ENCODE results near the gene STK10. TPM values are rescaled to one million over a fixed set of nuclear protein-coding genes. Genes with fewer than 3 reads are reported as not detected.
A peak's percentile ranks its signal among the peaks of the same experiment; 100 is the strongest.

Gene STK10
- total RNA-seq, 1 donor from 2014 or later = 9.1 TPM

DNA sequence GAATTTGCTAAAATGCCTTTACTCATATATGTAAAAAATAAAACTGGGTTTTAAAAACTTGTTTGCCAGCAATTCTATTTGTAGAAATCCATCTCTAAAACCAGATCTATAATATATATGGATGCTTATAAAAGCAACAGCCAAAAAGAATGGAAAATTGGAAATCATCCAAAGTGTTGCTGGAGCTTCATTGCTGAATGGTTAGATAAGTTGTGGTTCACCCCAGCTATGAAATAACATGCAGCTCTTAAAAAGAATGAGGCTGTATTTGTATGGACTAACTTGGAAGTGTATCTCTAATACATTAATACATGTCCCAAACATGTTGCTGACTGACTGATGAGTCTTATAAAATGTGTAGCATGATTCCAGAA lies 76.2 kb downstream of the STK10 start:
- ATAC-seq (no peak), DNase-seq (ENCODE audit: low spot score) (no peak)

DNA sequence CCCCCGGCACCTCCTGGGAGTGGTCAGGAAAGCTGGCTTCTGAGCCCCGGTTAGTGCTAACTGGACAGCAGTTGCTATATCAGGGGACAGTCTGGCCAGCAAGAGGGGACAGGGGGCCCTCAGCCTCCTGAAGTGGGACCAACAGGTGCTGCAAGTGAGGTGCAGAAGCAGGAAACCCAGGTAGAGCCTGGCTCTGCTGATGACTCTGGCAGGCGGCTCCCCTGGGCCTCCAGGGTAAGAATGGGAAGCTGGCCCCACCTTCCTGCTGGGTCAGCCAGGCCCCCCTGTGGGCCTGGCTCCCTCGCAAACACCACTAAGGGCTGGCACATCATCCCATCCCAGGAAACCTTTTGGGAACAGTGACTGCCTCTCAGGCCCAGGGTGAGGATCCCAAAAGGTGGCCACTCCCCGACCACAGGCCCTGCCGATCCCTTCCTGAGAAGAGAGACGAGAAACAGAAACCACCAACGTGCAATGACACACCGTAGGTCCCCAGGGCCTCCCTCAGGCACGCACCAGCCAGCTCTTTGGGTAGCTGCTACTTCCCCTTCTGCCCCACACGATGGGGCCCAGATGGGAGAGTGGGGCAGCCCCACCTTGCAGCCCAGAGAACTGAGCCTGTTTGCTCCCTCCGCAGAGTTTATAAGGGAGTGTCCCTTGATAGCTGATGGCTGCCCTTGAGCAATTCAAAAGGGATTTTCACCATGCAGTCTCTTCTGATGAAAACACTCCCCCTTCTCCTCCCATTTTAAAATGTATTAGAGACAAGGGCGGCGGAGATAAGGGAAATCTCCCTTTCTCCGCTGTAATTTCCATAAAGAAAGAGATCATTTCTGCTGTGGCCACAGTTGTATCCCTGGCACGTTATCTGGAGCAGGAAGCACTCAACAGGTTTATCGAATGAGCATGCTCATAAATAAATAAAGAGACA lies 76.8 kb downstream of the STK10 start:
- ATAC-seq (peak; percentile 25), DNase-seq (ENCODE audit: low spot score) (no peak)

DNA sequence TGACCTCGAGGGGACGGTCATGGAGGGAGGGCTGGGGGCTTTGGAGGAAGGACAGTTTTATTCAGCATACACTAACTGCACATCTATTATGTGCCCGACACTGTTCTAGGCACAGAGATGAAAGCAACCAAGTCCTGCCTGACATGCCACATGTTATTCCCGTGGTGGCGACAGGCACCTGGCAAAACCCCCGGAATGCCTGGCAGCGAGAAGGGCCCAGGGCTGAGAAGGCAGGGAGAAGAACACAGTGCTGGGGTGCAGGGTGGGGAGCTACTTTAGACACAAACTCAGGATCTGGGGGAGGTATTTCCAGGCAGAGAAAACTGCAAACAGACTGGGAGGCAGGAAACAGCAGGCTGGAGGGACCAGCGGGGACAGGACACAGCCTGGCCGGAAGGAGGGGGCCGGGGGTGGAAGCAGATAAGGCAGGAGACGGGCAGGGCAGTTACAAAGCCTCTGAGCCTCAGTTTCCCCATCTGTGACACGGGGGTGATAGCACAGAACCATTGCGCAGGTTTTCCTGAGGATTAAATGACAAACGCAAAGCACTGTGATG lies 77.7 kb downstream of the STK10 start:
- ATAC-seq (no peak), DNase-seq (ENCODE audit: low spot score) (no peak)

- DNase-seq (ENCODE audit: low spot score) (no peak), ATAC-seq (no peak)
These were observed 78.3 kb downstream of the STK10 start for GRCh38 chr5:172109749-172110148.

DNA sequence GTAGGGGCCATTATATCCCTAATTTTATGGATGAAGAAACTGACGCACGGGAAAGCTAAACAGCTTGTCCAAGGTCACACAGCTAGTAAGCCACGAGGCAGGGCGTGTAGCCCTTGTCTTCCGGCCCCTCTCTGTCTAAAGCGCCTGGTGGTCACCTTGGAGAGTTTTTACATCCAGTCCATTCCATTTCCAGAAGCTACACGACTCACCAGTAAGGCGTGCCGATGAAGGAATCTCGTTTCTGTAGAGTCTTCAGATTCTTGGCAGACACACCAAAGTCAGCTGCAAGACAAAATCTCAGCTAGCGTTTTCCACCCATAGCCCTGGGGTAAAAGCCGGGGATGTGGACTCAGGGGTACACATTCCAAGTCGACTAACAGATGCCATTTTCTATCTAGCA lies 80.5 kb downstream of the STK10 start:
- DNase-seq (ENCODE audit: low spot score) = no peak
- no peak for ATAC-seq

DNA sequence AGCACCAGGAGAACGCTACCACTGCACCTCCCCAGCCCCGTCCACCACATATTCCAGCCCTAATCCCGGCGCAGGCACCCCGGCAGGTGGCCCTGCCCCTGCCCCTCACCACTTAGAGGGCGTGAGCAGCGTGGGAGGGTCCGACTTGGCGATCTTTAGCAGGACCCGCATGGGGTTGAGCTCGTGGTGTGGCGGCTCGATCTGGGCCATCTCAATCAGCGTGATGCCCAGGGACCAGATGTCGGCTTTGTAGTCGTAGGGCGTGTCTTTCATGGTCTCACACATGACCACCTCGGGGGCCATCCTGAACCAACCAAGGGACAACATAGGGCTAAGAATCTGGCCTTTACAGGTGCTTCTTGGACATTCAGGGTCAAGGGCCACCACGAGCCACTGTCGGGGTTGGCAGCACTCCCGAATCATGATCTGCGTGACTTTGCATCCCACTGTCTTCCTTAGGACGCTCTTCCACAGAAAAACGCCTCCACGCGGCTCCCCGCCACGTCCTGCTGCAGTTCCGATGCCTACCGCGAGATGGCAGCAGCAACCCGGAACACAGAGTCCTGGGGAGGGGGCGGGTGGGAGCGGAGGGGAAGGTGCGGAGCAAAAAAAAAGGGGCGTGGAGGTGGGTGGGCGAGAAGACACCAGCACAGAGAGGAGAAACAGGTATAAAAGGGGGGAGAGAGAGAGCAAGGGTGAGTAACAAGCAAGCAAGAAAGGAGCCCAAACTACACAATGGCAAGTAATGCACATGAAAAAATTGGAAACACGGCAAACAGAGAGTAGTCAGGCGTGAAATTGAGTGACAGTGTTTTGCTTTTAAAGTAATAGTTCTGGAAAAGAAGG lies 81.3 kb downstream of the STK10 start:
- DNase-seq (ENCODE audit: low spot score) (peak; percentile 60), ATAC-seq (peak; percentile 72)

DNA sequence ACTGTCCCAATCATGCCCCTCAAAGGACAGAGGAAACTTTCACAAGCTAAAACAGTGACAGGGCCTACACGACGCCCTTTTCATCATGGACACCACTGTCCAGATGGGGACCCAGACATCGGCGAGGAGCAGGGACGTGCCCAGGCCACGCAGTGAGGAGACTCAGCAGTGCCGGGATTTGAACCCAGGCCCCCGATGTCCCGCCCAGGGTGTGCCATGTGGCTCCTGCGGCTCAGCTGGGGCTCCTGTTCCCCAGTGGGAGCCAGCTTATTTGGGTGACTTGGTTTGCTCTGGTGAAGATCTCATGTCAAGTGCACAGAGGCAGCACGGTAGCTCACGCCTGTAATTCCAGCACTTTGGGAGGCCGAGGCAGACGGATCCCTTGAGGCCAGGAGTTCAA lies 82.2 kb downstream of the STK10 start:
- ATAC-seq = no peak
- DNase-seq (ENCODE audit: low spot score) = no peak

- DNase-seq (ENCODE audit: low spot score) (no peak), ATAC-seq (no peak)
These were observed 83.0 kb downstream of the STK10 start for GRCh38 chr5:172104801-172105701.

- ATAC-seq (peak; percentile 89), DNase-seq (ENCODE audit: low spot score) (peak; percentile 68)
These were observed 84.0 kb downstream of the STK10 start for GRCh38 chr5:172104021-172104420.

DNA sequence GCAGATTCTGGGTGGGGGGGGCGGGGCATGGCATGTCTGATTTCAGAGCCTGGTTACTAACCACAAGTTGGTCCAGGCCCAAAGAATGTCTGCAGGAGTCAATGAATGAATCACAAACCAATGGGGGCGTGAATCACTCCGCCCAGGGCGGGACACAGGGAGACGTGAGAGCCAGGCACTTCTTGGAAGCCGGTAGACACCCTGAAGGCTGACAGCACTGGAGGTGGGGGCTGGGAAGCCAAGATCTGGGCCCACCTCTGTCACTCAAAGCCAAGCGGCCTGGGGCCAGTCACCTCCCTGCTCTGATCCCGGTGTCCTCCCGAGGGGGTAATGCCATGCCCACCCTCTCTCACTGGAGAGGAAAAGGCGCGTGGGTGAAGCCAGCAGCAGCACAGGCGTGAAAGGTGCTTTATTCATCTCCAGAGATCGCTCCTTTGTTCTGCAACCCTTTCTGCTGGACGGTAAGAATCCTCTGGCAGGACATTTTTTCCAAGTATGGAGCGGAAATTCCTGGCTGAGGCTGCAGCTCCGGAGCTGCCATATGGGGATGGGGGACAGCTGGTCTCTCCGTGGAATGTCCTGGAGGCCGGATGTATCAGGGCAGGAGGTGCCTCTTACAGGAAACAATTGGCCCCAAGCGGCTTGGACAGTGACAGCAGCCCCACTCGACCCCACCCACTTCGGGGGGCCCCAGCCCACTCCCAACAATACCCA lies 85.0 kb downstream of the STK10 start:
- ATAC-seq (no peak), DNase-seq (ENCODE audit: low spot score) (no peak)

- no peak for ATAC-seq
- no peak for DNase-seq (ENCODE audit: low spot score)
These were observed 85.7 kb downstream of the STK10 start for GRCh38 chr5:172102218-172102870.

DNA sequence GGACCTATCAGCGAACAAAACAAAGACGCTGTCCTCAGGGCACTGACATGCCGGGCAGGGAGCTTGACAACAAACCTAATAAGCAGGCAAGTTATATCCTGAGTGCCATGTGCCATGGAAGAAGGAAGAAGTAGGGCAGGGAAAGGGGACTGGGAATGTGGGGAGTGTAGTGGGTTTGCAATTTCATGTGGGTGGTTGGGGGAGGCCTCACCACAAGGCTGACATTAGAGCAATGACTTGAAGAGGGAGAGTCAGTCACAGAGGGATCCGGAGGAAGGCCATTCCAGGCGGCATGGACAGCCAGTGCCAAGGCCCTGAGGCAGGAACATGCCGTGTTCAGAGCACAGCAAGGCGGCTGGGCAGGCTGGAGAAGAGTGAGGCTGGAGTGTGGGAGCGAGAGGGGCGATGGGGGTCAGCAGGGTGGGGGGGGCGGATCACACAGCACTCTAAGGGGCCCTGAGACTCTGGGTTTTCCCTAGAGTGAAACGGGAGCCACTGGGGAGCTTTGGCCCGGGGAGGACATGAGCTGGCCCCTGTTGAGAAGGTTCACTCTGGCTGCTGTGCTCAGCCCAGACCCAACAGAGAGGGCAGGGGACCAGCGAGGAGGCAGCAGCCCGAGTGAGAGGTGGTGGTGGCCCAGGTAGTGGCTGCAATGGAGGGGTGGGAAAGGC lies 86.3 kb downstream of the STK10 start:
- ATAC-seq = no peak
- DNase-seq (ENCODE audit: low spot score) = no peak

- DNase-seq (ENCODE audit: low spot score) (no peak), ATAC-seq (no peak)
These were observed 89.1 kb downstream of the STK10 start for GRCh38 chr5:172098883-172099282.

GRCh38 chr5:172098046-172098445 lies 90.0 kb downstream of the STK10 start:
- ATAC-seq = no peak
- no peak for DNase-seq (ENCODE audit: low spot score)

- no peak for ATAC-seq
- DNase-seq (ENCODE audit: low spot score) = no peak
These were observed 90.7 kb downstream of the STK10 start for GRCh38 chr5:172097356-172097755.

- DNase-seq (ENCODE audit: low spot score) = no peak
- no peak for ATAC-seq
These were observed 91.7 kb downstream of the STK10 start for GRCh38 chr5:172096207-172096940.

GRCh38 chr5:172095368-172096206 lies 92.4 kb downstream of the STK10 start:
- no peak for DNase-seq (ENCODE audit: low spot score)

More at GRCh38 chr5:172095368-172096206, 92.4 kb downstream of the STK10 start:
- no peak for ATAC-seq
